ENCODE data around the gene USP38. TPM values are rescaled to one million over a fixed set of nuclear protein-coding genes. Genes with fewer than 3 reads are reported as not detected.

Gene USP38
- total and polyA plus RNA-seq, 2 donors (not counting 3 experiments of a cell fraction or from before 2014, with no cell fraction given): 7.5 to 17.0 TPM

DNA sequence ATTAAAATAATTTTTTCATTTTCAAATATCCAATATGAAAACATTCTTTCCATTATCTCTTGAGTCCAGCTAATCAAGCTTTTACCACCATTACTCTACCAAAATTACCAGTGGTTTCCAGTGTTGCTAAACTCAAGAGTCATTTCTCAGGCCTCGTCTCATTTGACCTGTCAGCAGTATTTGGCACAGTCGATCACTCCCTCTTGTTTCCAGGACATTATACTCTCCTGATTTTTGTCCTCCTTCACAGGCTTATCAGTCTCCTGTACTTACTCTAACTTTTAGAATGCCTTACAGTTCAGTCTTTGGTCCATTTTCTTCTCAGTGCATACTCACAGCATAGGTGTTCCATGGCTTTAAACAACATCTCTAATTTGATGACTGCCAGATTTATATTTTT, 11.6 kb downstream of the USP38 start:
- no peak overlapping the region for H3K27ac ChIP-seq (ENCODE audit: insufficient read depth, low read depth, low read length)
- intact Hi-C loops (cut with micrococcal nuclease): no loop called here
- DNase-seq (ENCODE audit: low read depth, low spot score) (no peak), FAIRE-seq (no peak)
- no peaks in the 10 kb centered on the region for H3K27me3 ChIP-seq (ENCODE audit: control insufficient read depth in 2 of 2, insufficient read depth in 2 of 2, low read length in 2 of 2)
- dilution Hi-C loops (cut with MboI; ENCODE audit: extremely low pct_ligation_motif_present, low sequenced_read_pairs): no loop called here
- H2AFZ ChIP-seq (ENCODE audit: low read depth, low read length): no peak overlapping the region
- no peak for TF ChIP-seq MAX (IDR thresholded peaks at IDR 0.05; ENCODE audit: insufficient read depth, insufficient read length)
- no peak for TF ChIP-seq EZH2 (IDR thresholded peaks at IDR 0.05; ENCODE audit: borderline replicate concordance, low read depth, low read length, severe bottlenecking)
- TF ChIP-seq POLR2A (IDR thresholded peaks at IDR 0.05; ENCODE audit: low read depth, low read length): no peak
- TF ChIP-seq, protein P1, sequence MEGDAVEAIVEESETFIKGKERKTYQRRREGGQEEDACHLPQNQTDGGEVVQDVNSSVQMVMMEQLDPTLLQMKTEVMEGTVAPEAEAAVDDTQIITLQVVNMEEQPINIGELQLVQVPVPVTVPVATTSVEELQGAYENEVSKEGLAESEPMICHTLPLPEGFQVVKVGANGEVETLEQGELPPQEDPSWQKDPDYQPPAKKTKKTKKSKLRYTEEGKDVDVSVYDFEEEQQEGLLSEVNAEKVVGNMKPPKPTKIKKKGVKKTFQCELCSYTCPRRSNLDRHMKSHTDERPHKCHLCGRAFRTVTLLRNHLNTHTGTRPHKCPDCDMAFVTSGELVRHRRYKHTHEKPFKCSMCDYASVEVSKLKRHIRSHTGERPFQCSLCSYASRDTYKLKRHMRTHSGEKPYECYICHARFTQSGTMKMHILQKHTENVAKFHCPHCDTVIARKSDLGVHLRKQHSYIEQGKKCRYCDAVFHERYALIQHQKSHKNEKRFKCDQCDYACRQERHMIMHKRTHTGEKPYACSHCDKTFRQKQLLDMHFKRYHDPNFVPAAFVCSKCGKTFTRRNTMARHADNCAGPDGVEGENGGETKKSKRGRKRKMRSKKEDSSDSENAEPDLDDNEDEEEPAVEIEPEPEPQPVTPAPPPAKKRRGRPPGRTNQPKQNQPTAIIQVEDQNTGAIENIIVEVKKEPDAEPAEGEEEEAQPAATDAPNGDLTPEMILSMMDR (IDR thresholded peaks at IDR 0.05; ENCODE audit: extremely low read depth in 1 of 2, insufficient read depth in 1 of 2, low read depth in 1 of 2, low read length in 2 of 2): no peak
- TF ChIP-seq POLR2AphosphoS5 (IDR thresholded peaks at IDR 0.05; ENCODE audit: insufficient read depth, low read depth, low read length): no peak
- TF ChIP-seq JUN (IDR thresholded peaks at IDR 0.05; ENCODE audit: borderline replicate concordance, insufficient read depth, insufficient read length, low read depth): no peak
- no peak for TF ChIP-seq MYC (IDR thresholded peaks at IDR 0.05; ENCODE audit: low read depth, low read length)
- TF ChIP-seq FOS (IDR thresholded peaks at IDR 0.05; ENCODE audit: borderline replicate concordance, insufficient read depth, low read length): no peak
- no peak for TF ChIP-seq GATA2 (IDR thresholded peaks at IDR 0.05; ENCODE audit: insufficient read depth, insufficient read length, low read depth, low read length)
- H3K9ac ChIP-seq (replicated peaks; ENCODE audit: extremely low read depth, insufficient read depth, low read length): no peak overlapping the region
- ChIA-PET POLR2A (no interaction called here), CTCF (no interaction called here)
- H3K4me3 ChIP-seq (replicated peaks in 1 of 3; ENCODE audit: insufficient read depth in 1 of 3, low read depth in 1 of 3, low read length in 3 of 3): no peak overlapping the region
- H3K9me3 ChIP-seq (replicated peaks; ENCODE audit: control insufficient read depth, insufficient read depth, low read length): no peaks in the 10 kb centered on the region
- no TSS peak for BruUV-seq (replicated peaks)
- H3K79me2 ChIP-seq (ENCODE audit: control insufficient read depth, insufficient read depth, low read length): peaks cover 16% of the 10 kb centered on the region
- H3K36me3 ChIP-seq (ENCODE audit: control insufficient read depth in 2 of 2, extremely low read depth in 1 of 2, insufficient read depth in 2 of 2, low read length in 2 of 2): peaks cover 12 to 25% of the 10 kb centered on the region in 2 experiments
- no peaks in the 10 kb centered on the region for H4K20me1 ChIP-seq (replicated peaks; ENCODE audit: control insufficient read depth, extremely low read depth, insufficient read depth, low read length)
- no peaks in the 10 kb centered on the region for H3K4me1 ChIP-seq (ENCODE audit: control insufficient read depth, extremely low read depth, insufficient read depth, low read length)
- H3K4me2 ChIP-seq (ENCODE audit: insufficient read depth, low read length): no peak overlapping the region
- no peaks in the 10 kb centered on the region for H3K9me1 ChIP-seq (replicated peaks; ENCODE audit: control insufficient read depth, extremely low read depth, insufficient read depth, low read length)
